Endothelial cell of umbilical vein (primary cell): Measurements from ENCODE around the gene COL6A3. TPM values are rescaled to one million over a fixed set of nuclear protein-coding genes. Genes with fewer than 3 reads are reported as not detected.

Source experiments
- BruUV-seq: library from RNA; stranded (reverse); fragments of 400-500 nt; replicated peaks from 2 replicates; lab custom pipeline; 2021; lab: Mats Ljungman, UMichigan
- CTCF ChIA-PET: fragments of 300-600, 350-600 bp; sonication (Branson Sonifier 250); formaldehyde crosslinking; loops from one replicate; lab custom pipeline; 2021; ENCODE audit warnings: antibody characterized with exemption, inconsistent platforms; lab: Charles Lee
- POLR2A ChIA-PET: fragments of 300-600, 350-600 bp; sonication (Branson Sonifier 250); formaldehyde crosslinking; loops from one replicate; lab custom pipeline; 2021; ENCODE audit warnings: antibody characterized with exemption, inconsistent platforms; lab: Charles Lee
- DNase-seq: peaks from one replicate; pipeline ENCODE4 v3.0.0-alpha.2; 2011; ENCODE audit warnings: low read depth, low spot score
- FAIRE-seq: peaks from 2 replicates; lab custom pipeline; 2011; peaks lifted over from hg19 to GRCh38; lab: Jason Lieb, UNC
- H2AFZ ChIP-seq: 2 replicates; pipeline ENCODE4 v1.6.0; 2012; ENCODE audit warnings: low read depth, low read length, control low read depth, inconsistent platforms
- H3K27ac ChIP-seq: 2 replicates; pipeline ENCODE4 v1.5.1; 2011; ENCODE audit warnings: low read depth, mild to moderate bottlenecking, control low read depth, low read length, moderate library complexity; ENCODE audit not compliant: insufficient read depth
- H3K27me3 ChIP-seq, 2 experiments: 2 replicates each; pipeline versions ENCODE4 v1.6.0 to v1.6.1; 2011; ENCODE audit warnings: low read length in 2 of 2, mixed read lengths in 1 of 2; ENCODE audit not compliant: control insufficient read depth in 2 of 2, insufficient read depth in 2 of 2
- H3K36me3 ChIP-seq, 2 experiments: 2 replicates in 1 of 2; 3 replicates in 1 of 2; pipeline ENCODE4 v1.5.1; 2011; ENCODE audit warnings: low read length in 2 of 2, mild to moderate bottlenecking in 1 of 2, moderate library complexity in 1 of 2; ENCODE audit not compliant: control insufficient read depth in 2 of 2, insufficient read depth in 2 of 2; ENCODE audit errors: extremely low read depth in 1 of 2
- H3K4me1 ChIP-seq: 3 replicates; pipeline ENCODE4 v1.5.1; 2011; ENCODE audit warnings: mild to moderate bottlenecking, low read length; ENCODE audit not compliant: control insufficient read depth, insufficient read depth; ENCODE audit errors: extremely low read depth
- H3K4me2 ChIP-seq: 2 replicates; pipeline ENCODE4 v1.6.1; 2011; ENCODE audit warnings: low read length, control low read depth, mixed read lengths; ENCODE audit not compliant: insufficient read depth
- H3K4me3 ChIP-seq, 3 experiments: fragments of 200-600 bp in 1 of 3; sonication (generic), shearing (Covaris generic) in 1 of 3; replicated peaks in 1 of 3; 2 replicates each; pipeline ENCODE4 v1.5.1; 2011 to 2016; ENCODE audit warnings: control low read depth in 3 of 3, low read length in 3 of 3, mild to moderate bottlenecking in 2 of 3, inconsistent platforms in 1 of 3, low read depth in 1 of 3, moderate library complexity in 1 of 3; ENCODE audit not compliant: insufficient read depth in 1 of 3
- H3K79me2 ChIP-seq: 2 replicates; pipeline ENCODE4 v1.6.0; 2012; ENCODE audit warnings: low read length, inconsistent platforms; ENCODE audit not compliant: control insufficient read depth, insufficient read depth
- H3K9ac ChIP-seq: replicated peaks from 2 replicates; pipeline ENCODE3; 2011; ENCODE audit warnings: low read length, control low read depth; ENCODE audit not compliant: insufficient read depth; ENCODE audit errors: extremely low read depth
- H3K9me1 ChIP-seq: replicated peaks from 3 replicates; pipeline ENCODE4 v1.6.0; 2011; ENCODE audit warnings: mild to moderate bottlenecking, low read length; ENCODE audit not compliant: control insufficient read depth, insufficient read depth; ENCODE audit errors: extremely low read depth
- H3K9me3 ChIP-seq: replicated peaks from 2 replicates; pipeline ENCODE4 v1.5.1; 2012; ENCODE audit warnings: low read length, inconsistent platforms; ENCODE audit not compliant: control insufficient read depth, insufficient read depth
- H4K20me1 ChIP-seq: replicated peaks from 2 replicates; pipeline ENCODE3; 2011; ENCODE audit warnings: mild to moderate bottlenecking, low read length; ENCODE audit not compliant: control insufficient read depth, insufficient read depth; ENCODE audit errors: extremely low read depth
- EZH2 ChIP-seq: IDR thresholded peaks from 2 replicates; pipeline ENCODE4 v1.6.1; 2012; ENCODE audit warnings: borderline replicate concordance, low read depth, mild to moderate bottlenecking, moderate library complexity, low read length, inconsistent platforms; ENCODE audit not compliant: severe bottlenecking
- FOS ChIP-seq: IDR thresholded peaks from 2 replicates; pipeline ENCODE4 v1.6.1; 2011; ENCODE audit warnings: mild to moderate bottlenecking, low read length, moderate library complexity, borderline replicate concordance; ENCODE audit not compliant: insufficient read depth
- GATA2 ChIP-seq: IDR thresholded peaks from 2 replicates; pipeline ENCODE4 v1.7.0; 2011; ENCODE audit warnings: low read depth, mild to moderate bottlenecking, moderate library complexity, mixed read lengths, low read length; ENCODE audit not compliant: insufficient read length, insufficient read depth
- JUN ChIP-seq: IDR thresholded peaks from 2 replicates; pipeline ENCODE4 v1.6.1; 2011; ENCODE audit warnings: borderline replicate concordance, low read depth; ENCODE audit not compliant: insufficient read length, insufficient read depth
- MAX ChIP-seq: IDR thresholded peaks from 2 replicates; pipeline ENCODE4 v1.6.1; 2011; ENCODE audit not compliant: insufficient read depth, insufficient read length
- MYC ChIP-seq: IDR thresholded peaks from one replicate; pipeline ENCODE4 v1.6.1; 2011; ENCODE audit warnings: mild to moderate bottlenecking, low read depth, low read length
- POLR2A ChIP-seq: IDR thresholded peaks from 2 replicates; pipeline ENCODE4 v1.6.1; 2012; ENCODE audit warnings: low read depth, mild to moderate bottlenecking, control low read depth, low read length
- POLR2AphosphoS5 ChIP-seq: IDR thresholded peaks from 2 replicates; pipeline ENCODE4 v1.6.1; 2012; ENCODE audit warnings: low read depth, mild to moderate bottlenecking, control low read depth, low read length, moderate library complexity; ENCODE audit not compliant: insufficient read depth
- dilution Hi-C: fragments of 300-500 bp; cut with MboI; formaldehyde crosslinking; loops from one replicate; pipeline ENCODE4 v1.15.0; 2019; ENCODE audit warnings: low sequenced_read_pairs; ENCODE audit not compliant: extremely low pct_ligation_motif_present
- intact Hi-C: fragments of 100-400 bp; cut with micrococcal nuclease; formaldehyde crosslinking; loops from one replicate; pipeline ENCODE4 v1.10.0; 2022
- polyA plus RNA-seq, 4 experiments: library from polyadenylated mRNA; depleted of rRNA in 3 of 4; stranded (reverse) in 3 of 4; unstranded in 1 of 4; fragments of >200 nt; gene quantifications; 2 replicates each; pipeline versions ENCODE4 v1.2.1 to v1.2.3, GENCODE V29; 2011 to 2012; ENCODE audit warnings: missing spikeins in 1 of 4
- total RNA-seq: library from RNA; stranded (reverse); gene quantifications from 2 replicates; pipeline ENCODE4 v1.2.3, GENCODE V29; 2021
- TF ChIP-seq, protein P1 (sequence below), 2 donors: IDR thresholded peaks; 1 replicate in 1 of 2; 2 replicates in 1 of 2; pipeline ENCODE4 v1.5.1; 2011; ENCODE audit warnings: low read length in 2 of 2, mild to moderate bottlenecking in 2 of 2, moderate library complexity in 2 of 2, control low read depth in 1 of 2, inconsistent platforms in 1 of 2, low read depth in 1 of 2; ENCODE audit not compliant: insufficient read depth in 1 of 2; ENCODE audit errors: extremely low read depth in 1 of 2

Gene COL6A3
- total and polyA plus RNA-seq, 2 donors (not counting 3 experiments of a cell fraction or from before 2014, with no cell fraction given) = 0.03 TPM; not detected in 1

GRCh38 chr2:237446338-237446665, 32.3 kb upstream of the COL6A3 start:
- H2AFZ ChIP-seq = no peak overlapping the region
- dilution Hi-C loops = no loop called here
- CTCF ChIA-PET = interaction anchor here (1.1 kb wide), 1 partner anchor 25 kb away, joined by 5 read pairs; no protein-coding TSS in a partner anchor

More at GRCh38 chr2:237446338-237446665, 32.3 kb upstream of the COL6A3 start:
- TF ChIP-seq, protein P1, sequence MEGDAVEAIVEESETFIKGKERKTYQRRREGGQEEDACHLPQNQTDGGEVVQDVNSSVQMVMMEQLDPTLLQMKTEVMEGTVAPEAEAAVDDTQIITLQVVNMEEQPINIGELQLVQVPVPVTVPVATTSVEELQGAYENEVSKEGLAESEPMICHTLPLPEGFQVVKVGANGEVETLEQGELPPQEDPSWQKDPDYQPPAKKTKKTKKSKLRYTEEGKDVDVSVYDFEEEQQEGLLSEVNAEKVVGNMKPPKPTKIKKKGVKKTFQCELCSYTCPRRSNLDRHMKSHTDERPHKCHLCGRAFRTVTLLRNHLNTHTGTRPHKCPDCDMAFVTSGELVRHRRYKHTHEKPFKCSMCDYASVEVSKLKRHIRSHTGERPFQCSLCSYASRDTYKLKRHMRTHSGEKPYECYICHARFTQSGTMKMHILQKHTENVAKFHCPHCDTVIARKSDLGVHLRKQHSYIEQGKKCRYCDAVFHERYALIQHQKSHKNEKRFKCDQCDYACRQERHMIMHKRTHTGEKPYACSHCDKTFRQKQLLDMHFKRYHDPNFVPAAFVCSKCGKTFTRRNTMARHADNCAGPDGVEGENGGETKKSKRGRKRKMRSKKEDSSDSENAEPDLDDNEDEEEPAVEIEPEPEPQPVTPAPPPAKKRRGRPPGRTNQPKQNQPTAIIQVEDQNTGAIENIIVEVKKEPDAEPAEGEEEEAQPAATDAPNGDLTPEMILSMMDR (IDR thresholded peaks at IDR 0.05; ENCODE audit: extremely low read depth in 1 of 2, insufficient read depth in 1 of 2, low read depth in 1 of 2, low read length in 2 of 2) = no peak
- no peak for TF ChIP-seq POLR2AphosphoS5
- TF ChIP-seq FOS = no peak
- no peak for TF ChIP-seq MAX
- no peak for TF ChIP-seq EZH2
- no peak for TF ChIP-seq MYC
- TF ChIP-seq GATA2 = no peak
- no peak for TF ChIP-seq POLR2A
- no peak for TF ChIP-seq JUN
- POLR2A ChIA-PET = no interaction called here
- Histone ChIP-seq H3K4me2 (no peak overlapping the region), H3K4me1 (peaks cover 11% of the 10 kb centered on the region), H3K9ac (no peak overlapping the region), H3K36me3 (no peaks in the 10 kb centered on the region), H3K9me3 (no peaks in the 10 kb centered on the region), H3K9me1 (no peaks in the 10 kb centered on the region), H3K79me2 (no peaks in the 10 kb centered on the region), H3K4me3 (no peak overlapping the region), H4K20me1 (no peaks in the 10 kb centered on the region), H3K27ac (no peak overlapping the region), H3K27me3 (peaks cover 49 to 52% of the 10 kb centered on the region in 2 experiments)
- FAIRE-seq = no peak
- DNase-seq = no peak
- intact Hi-C loops = no loop called here
- no TSS peak for BruUV-seq
